HCT116 (cell line): ENCODE measurements around the gene GPR89B.
"Not testable (repeated sequence)": the region's sequence is repeated elsewhere in the genome, so short reads cannot be mapped to it uniquely, and the experiment has no call there.

Experiments
- EZH2 ChIP-seq: fragments of 200-600 bp; sonication (generic); IDR thresholded peaks from 2 replicates; pipeline ENCODE4 v1.6.1; 2017; ENCODE audit warnings: antibody characterized with exemption, mixed run types
- EZH2phosphoT487 ChIP-seq: fragments of 200-600 bp; IDR thresholded peaks from 2 replicates; pipeline ENCODE4 v1.6.1; 2018; ENCODE audit warnings: antibody characterized with exemption, borderline replicate concordance
- FOSL1 ChIP-seq: IDR thresholded peaks from 2 replicates; pipeline ENCODE4 v1.6.1; 2012; ENCODE audit warnings: low read depth
- POLR2A ChIP-seq: IDR thresholded peaks from 2 replicates; pipeline ENCODE4 v1.7.0; 2011; ENCODE audit warnings: borderline replicate concordance; ENCODE audit not compliant: insufficient read depth, insufficient read length; ENCODE audit errors: extremely low read depth
- POLR2AphosphoS5 ChIP-seq: IDR thresholded peaks from 2 replicates; pipeline ENCODE4 v1.6.1; 2011; ENCODE audit warnings: mild to moderate bottlenecking, low read depth, low read length, moderate library complexity
- SP1 ChIP-seq: IDR thresholded peaks from 2 replicates; pipeline ENCODE4 v1.6.1; 2012; ENCODE audit warnings: low read depth
- YY1 ChIP-seq: IDR thresholded peaks from 2 replicates; pipeline ENCODE4 v1.6.1; 2011; ENCODE audit warnings: low read length, low read depth, moderate library complexity, mild to moderate bottlenecking; ENCODE audit not compliant: insufficient replicate concordance; ENCODE audit errors: extremely low read depth
- ZNF274 ChIP-seq: fragments of 200-500 bp; sonication (Bioruptor generic); IDR thresholded peaks from 2 replicates; pipeline ENCODE4 v1.6.1; 2014; ENCODE audit warnings: mild to moderate bottlenecking, low read depth, low read length, inconsistent platforms
- TF ChIP-seq, protein P1 (sequence below): IDR thresholded peaks from 2 replicates; pipeline ENCODE4 v1.6.1; 2012
- TF ChIP-seq, protein P2 (sequence below), 3 experiments: fragments of 200-600 bp in 1 of 3; sonication (generic) in 1 of 3; IDR thresholded peaks in 2 of 3; conservative IDR thresholded peaks in 1 of 3; 2 replicates each; pipeline ENCODE4 v1.5.1; 2012 to 2017; ENCODE audit warnings: low read depth in 2 of 3, low read length in 2 of 3, antibody characterized with exemption in 1 of 3, borderline replicate concordance in 1 of 3, control low read depth in 1 of 3, mild to moderate bottlenecking in 1 of 3, mixed read lengths in 1 of 3, mixed run types in 1 of 3, moderate library complexity in 1 of 3; ENCODE audit not compliant: insufficient read depth in 1 of 3

DNA sequence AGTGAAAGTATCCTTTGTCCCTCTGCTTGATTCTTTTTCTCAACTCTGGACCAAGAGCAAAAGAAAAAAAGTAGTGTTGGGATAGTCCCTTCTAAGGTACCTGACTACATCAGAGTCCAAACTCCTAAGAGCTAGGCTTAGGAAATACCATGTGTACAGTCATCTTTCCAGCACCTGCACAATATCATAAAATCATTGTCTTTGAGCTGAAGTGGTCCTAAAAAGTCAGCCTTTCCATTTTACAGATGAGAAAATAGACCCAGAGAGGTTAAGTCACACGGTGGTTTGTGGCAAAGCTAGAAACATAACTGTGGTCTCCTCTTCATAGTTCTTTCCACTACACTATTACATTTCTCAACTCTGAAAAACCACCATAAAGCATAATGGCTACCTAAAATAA, 38.4 kb downstream of the GPR89B start:
- TF ChIP-seq, protein P1, sequence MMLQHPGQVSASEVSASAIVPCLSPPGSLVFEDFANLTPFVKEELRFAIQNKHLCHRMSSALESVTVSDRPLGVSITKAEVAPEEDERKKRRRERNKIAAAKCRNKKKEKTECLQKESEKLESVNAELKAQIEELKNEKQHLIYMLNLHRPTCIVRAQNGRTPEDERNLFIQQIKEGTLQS, result not testable (repeated sequence)
- TF ChIP-seq, protein P2, sequence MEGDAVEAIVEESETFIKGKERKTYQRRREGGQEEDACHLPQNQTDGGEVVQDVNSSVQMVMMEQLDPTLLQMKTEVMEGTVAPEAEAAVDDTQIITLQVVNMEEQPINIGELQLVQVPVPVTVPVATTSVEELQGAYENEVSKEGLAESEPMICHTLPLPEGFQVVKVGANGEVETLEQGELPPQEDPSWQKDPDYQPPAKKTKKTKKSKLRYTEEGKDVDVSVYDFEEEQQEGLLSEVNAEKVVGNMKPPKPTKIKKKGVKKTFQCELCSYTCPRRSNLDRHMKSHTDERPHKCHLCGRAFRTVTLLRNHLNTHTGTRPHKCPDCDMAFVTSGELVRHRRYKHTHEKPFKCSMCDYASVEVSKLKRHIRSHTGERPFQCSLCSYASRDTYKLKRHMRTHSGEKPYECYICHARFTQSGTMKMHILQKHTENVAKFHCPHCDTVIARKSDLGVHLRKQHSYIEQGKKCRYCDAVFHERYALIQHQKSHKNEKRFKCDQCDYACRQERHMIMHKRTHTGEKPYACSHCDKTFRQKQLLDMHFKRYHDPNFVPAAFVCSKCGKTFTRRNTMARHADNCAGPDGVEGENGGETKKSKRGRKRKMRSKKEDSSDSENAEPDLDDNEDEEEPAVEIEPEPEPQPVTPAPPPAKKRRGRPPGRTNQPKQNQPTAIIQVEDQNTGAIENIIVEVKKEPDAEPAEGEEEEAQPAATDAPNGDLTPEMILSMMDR (IDR thresholded peaks at IDR 0.05 in 2 of 3, conservative IDR thresholded peaks at IDR 0.05 in 1 of 3; ENCODE audit: borderline replicate concordance in 1 of 3, insufficient read depth in 1 of 3, low read depth in 2 of 3, low read length in 2 of 3), result not testable (repeated sequence)
- TF ChIP-seq POLR2A, FOSL1, EZH2, YY1, EZH2phosphoT487, ZNF274, SP1, POLR2AphosphoS5: not testable (repeated sequence)
